ENCODE measurements around the gene LRRC57.
A peak's percentile ranks its signal among the peaks of the same experiment; 100 is the strongest.

Gene LRRC57

GRCh38 chr15:42549741-42550392 is 1.3 kb upstream of the LRRC57 start:
- DNase-seq = no peak

DNA sequence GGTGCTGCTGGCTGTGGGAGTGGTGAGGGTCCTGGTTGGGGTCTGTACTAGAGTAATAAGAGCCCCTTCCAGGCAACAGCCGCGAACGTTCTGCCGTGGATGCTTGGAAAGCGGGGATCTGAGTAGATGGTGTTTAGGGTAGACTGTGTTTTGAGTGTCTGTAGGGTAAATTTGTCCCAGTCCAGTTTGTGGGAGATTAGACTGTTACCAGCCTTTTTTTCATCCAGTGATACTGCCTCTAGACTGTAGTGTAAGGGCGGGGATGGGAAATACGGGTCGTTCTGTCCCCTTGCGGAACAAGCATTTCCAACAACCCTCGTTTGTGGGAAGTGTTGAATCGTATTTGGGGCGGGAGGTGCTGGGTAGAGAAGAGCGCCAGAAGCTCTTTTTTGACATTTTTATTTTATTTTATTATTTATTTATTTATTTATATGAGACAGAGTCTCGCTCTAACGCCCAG is 469 bp upstream of the LRRC57 start:
- DNase-seq = peak in 1 of 14 donors; percentile 37

DNA sequence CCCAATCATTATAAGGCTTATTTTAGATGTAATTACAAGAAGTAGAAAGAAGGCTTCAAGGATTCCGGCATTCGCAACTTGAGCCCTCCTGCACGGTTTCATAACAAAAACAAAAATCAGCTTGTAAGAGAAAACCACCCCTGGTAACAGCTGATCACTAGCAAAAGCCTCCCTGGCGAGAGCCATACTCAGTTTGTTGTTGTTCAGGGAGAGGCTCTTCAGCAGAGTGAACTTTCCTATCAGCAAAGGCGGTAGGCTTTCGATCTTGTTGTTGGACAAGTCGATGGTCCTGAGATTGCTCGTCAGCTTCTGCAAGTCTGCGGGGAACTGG is 710 bp downstream of the LRRC57 start:
- DNase-seq = peak in 2 of 14 donors; percentile 34 to 35

- DNase-seq = no peak
These were observed 3.6 kb downstream of the LRRC57 start for GRCh38 chr15:42544853-42545629.

DNA sequence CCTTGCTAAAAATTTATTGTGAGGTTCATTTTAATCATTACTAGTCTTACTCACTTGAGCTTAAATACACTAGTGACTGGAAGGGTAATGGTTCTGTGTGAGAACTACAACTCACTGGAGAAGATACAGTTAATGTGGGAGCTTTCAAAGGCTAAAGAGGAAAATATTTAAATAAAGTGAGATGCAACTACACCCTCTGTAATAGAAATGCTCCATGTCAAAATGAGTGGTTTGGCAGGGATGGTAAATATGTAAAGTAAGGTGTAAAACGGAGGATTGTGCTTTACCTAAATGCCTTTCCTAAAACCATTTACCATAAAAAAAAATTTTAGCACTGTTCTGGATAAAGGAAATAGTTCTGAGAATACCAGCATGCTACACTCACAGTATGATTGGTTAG is 15.3 kb downstream of the LRRC57 start:
- DNase-seq = no peak

DNA sequence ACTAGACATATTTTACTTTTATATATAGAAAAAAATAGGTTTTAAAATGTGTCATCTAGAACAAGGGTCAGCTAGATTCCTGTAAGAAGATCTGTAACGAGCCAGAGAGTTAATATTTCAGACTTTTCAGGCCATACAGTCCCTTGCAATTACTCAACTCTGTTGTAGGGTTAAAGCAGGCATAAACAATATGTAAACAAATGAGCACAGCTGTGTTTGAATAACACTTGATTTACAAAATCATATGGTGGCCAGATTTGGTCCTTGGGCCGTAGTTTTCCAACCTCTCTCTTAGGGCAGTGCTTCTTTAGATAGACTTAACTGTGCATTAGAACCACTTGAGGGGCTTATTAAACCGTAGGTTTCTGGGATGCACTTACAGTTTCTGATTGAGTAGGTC is 19.6 kb downstream of the LRRC57 start:
- no peak for DNase-seq

DNA sequence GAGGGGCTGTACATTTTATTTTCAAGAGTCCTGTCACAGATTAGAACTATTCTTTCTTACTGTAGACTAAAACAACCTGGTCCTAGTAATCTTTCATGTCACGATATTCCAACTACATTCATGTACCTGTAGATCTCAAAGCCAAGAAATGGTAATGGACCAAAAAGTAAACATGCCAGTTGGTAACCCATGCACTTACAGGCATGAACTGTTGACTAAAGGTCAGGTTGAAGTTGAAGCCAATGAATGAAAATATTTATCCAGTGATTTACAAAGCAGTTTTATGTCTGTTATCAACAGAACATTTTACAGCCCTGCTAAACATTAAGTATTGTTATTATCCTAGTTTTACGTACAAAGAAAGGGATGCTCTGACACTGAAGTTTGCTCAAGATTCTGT is 25.3 kb downstream of the LRRC57 start:
- no peak for DNase-seq

- no peak for DNase-seq
These were observed 37.6 kb downstream of the LRRC57 start for GRCh38 chr15:42511007-42511391.

- no peak for DNase-seq
These were observed 38.2 kb downstream of the LRRC57 start for GRCh38 chr15:42510258-42511006.

- DNase-seq = no peak
These were observed 40.3 kb downstream of the LRRC57 start for GRCh38 chr15:42508263-42508690.

GRCh38 chr15:42507514-42507913 is 41.1 kb downstream of the LRRC57 start:
- DNase-seq = no peak

DNA sequence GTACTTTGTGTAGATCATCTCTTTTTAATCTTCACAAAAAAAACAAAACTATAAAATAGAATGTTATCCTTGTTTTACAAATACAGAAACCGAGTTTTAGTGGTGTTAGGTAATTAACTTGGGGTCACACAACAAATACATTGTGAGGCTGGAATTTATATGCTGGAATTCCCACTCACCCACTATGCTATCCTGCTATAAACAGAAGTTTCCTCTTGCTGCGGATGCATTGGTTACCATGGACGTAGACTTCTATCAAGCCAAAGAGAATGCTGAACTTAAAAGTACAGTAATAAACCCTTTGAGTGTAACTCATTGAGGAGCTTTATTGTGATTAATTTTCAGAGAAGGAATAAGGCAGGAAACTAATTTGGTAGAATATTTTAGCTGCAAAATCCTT is 44.0 kb downstream of the LRRC57 start:
- DNase-seq = no peak

- DNase-seq = no peak
These were observed 44.8 kb downstream of the LRRC57 start for GRCh38 chr15:42503825-42504224.

GRCh38 chr15:42502477-42502876 is 46.1 kb downstream of the LRRC57 start:
- no peak for DNase-seq

GRCh38 chr15:42499858-42500609 is 48.6 kb downstream of the LRRC57 start:
- DNase-seq = no peak

GRCh38 chr15:42498212-42499068 is 50.2 kb downstream of the LRRC57 start:
- no peak for DNase-seq

DNA sequence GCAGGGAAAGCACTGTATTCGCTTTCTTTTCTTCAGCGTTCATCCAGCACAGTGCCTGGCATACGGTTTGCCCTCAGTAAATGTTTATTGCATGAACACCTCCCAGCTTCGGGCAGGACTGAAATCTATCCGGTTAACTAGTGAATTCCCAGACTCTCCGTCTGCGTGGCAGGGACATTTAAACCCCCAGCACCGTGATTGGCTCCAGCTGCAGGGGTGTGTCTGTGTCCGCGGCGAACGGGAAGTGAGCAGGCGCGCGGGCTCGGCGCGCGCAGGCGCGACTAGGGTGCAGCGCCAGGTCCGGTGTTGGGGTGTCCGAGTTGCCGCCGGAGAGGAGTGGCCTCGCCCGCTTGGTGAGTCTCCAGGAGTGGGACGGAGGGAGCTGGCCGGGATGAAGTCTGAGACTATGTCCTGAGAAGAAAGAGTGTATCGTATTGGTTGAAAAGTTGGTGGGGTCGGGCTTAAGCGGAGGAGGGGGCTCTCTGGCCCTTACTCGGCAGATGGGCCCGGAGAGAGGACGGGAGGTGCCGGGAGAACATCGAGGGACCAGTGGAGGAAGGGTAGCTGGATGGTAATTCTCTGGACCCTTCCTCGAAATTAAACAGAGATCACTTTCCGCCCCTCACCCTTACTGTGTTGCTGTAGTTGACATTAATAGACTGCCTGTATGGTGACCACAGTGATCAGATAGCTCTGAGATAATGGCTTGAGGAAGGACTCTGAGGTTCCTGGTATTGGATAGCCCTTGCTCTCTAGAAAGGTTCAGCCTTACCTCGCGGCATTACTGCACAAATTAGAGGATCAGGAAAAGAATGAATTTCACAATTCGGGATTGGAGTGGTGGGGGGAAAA is 53.0 kb downstream of the LRRC57 start, which contains the start of gene SNAP23:
TSS of gene SNAP23 (plus strand) at position 274 of the 852 bp plus-strand sequence. CDS start 16,213 bp downstream, outside the sequence.
- peak; percentile 58 to 94 (median 88) for DNase-seq

DNA sequence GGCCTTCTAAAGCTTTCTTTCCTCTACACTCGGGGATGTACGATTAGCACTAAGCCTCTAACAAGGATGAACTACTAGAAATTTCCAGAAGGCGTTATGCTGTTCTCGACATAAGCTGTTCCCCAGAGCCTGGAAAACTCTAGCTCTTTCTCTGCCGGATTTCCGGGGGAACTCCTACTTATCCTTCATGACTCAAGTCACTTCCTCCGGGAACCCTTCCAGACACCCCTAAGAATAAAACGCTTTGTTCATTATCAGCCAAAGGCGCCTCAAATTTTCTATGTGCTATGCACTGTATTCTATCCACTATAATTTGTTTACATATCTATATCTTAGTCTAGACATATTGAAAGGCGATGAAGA is 53.6 kb downstream of the LRRC57 start:
- DNase-seq = peak in 12 of 14 donors; percentile 50 to 78 (median 66)

GRCh38 chr15:42493679-42494078 is 54.9 kb downstream of the LRRC57 start:
- no peak for DNase-seq

DNA sequence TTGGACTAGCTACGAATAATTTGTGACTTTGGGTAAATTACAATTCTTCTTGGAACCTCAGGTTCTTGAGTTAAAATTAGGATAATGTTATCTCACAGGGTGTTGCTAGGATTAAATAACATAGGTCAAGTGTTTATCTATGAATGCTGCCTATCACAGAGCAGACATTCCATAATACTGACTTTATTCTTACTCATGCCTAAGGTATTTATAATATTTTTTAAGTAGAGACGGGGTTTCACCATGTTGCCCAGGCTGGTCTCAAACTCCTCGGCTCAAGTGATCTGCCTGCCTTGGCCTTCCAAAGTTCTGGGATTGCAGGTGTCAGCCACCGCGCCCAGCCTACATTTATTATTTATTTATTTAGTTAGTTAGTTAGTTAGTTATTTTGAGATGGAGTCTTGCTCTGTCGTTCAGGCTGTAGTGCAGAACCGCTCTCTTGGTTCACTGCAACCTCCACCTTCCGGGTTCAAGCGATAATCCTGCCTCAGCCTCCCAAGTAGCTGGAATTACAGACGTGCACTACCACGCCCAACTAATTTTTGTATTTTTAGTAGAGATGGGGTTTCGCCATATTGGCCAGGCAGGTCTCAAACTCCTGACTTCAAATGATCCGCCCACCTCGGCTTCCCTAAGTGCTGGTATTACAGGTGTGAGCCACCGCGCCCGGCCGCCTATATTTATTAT is 56.9 kb downstream of the LRRC57 start:
- no peak for DNase-seq

Measured in C1 segment of cervical spinal cord (tissue), 14 donors.